Loucy (cell line): ENCODE results near the gene ADAMTS8.

Source experiments
- H2AFZ ChIP-seq: fragments of 200-600 bp; sonication (generic); 2 replicates; pipeline ENCODE4 v1.6.0; 2016; ENCODE audit warnings: antibody characterized with exemption, mild to moderate bottlenecking, low read length, moderate library complexity
- H3F3A ChIP-seq: fragments of 200-600 bp; 2 replicates; pipeline ENCODE4 v1.6.0; 2016; ENCODE audit warnings: antibody characterized with exemption, low read depth, mild to moderate bottlenecking
- H3K27me3 ChIP-seq: fragments of 200-600 bp; sonication (generic); 2 replicates; pipeline ENCODE4 v1.6.1; 2014; ENCODE audit warnings: low read length, mild to moderate bottlenecking; ENCODE audit not compliant: insufficient read depth, poor library complexity, severe bottlenecking
- H3K36me3 ChIP-seq: fragments of 200-600 bp; sonication (generic); 2 replicates; pipeline ENCODE4 v1.6.1; 2016; ENCODE audit warnings: low read length; ENCODE audit not compliant: insufficient read depth
- H3K4me1 ChIP-seq: fragments of 200-600 bp; sonication (generic); 2 replicates; pipeline ENCODE4 v1.5.1; 2014; ENCODE audit warnings: low read length, mild to moderate bottlenecking; ENCODE audit not compliant: insufficient read depth, poor library complexity, severe bottlenecking
- H3K4me2 ChIP-seq: fragments of 200-600 bp; sonication (generic); 2 replicates; pipeline ENCODE4 v1.6.0; 2014; ENCODE audit warnings: antibody characterized with exemption, low read length, low read depth, mild to moderate bottlenecking; ENCODE audit not compliant: poor library complexity, severe bottlenecking
- H3K4me3 ChIP-seq: fragments of 200-600 bp; sonication (generic); 2 replicates; pipeline ENCODE4 v1.5.1; 2014; ENCODE audit warnings: low read length, mild to moderate bottlenecking, mixed read lengths; ENCODE audit not compliant: poor library complexity, severe bottlenecking
- H3K79me2 ChIP-seq: fragments of 200-600 bp; sonication (generic); 2 replicates; pipeline ENCODE4 v1.6.1; 2014; ENCODE audit warnings: low read length; ENCODE audit not compliant: insufficient read depth
- H3K9ac ChIP-seq: fragments of 200-600 bp; sonication (generic); 2 replicates; pipeline ENCODE4 v1.6.0; 2014; ENCODE audit warnings: mild to moderate bottlenecking, low read depth, low read length, moderate library complexity; ENCODE audit not compliant: poor library complexity, severe bottlenecking
- H3K9me2 ChIP-seq: fragments of 200-600 bp; sonication (generic); replicated peaks from 2 replicates; pipeline ENCODE4 v1.6.1; 2016; ENCODE audit warnings: low read depth, low read length, mixed read lengths
- H3K9me3 ChIP-seq: fragments of 200-600 bp; sonication (generic); 2 replicates; pipeline ENCODE4 v1.6.1; 2014; ENCODE audit warnings: mild to moderate bottlenecking, antibody characterized with exemption, low read length, low read depth; ENCODE audit not compliant: insufficient read depth
- H4K20me1 ChIP-seq: fragments of 200-600 bp; sonication (generic); 2 replicates; pipeline ENCODE4 v1.6.0; 2014; ENCODE audit warnings: antibody characterized with exemption, low read length, mild to moderate bottlenecking; ENCODE audit not compliant: insufficient read depth, poor library complexity, severe bottlenecking
- CTCF ChIP-seq: fragments of 200-600 bp; sonication (generic); conservative IDR thresholded peaks from 2 replicates; pipeline ENCODE4 v1.5.1; 2014; ENCODE audit warnings: mild to moderate bottlenecking, antibody characterized with exemption, low read length
- EZH2phosphoT487 ChIP-seq: fragments of 200-600 bp; IDR thresholded peaks from 2 replicates; pipeline ENCODE4 v1.6.1; 2018; ENCODE audit warnings: antibody characterized with exemption, mild to moderate bottlenecking, moderate library complexity, borderline replicate concordance

ADAMTS8 gene

DNA sequence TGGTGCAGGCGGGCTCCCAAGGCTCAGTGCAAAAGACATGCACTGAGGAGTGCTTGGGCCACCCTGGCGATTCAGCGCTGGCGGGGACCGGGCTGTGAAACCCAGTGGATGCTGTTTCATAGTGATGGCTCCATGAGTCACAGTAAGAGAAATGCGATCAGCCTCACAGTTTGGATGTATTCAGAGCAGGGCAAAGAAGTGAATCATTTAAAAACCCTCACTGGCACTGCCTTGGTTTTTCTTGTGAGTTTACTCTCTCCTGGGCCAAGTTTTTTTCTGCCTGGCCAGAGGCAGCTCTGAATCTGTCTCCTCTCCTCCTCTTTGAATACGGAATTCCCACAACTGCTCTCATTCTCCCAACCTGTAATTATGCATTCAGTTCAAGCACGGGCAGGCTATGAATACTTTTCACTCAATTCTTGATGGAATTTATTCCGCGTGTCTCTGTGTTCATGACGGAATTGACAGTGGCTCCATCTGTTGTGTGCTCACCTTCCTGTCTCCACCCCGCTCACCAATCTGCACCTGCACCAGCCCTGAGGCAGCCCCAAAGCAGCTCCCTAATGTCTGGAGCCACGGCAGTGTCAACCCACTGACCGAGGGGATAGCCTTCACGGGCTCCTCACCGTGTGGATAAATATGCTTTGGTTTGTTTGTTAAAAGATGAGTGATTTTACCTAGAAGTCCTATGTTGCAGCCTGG, 14.9 kb downstream of the ADAMTS8 start:
- Histone ChIP-seq H3F3A (no peaks in the 10 kb centered on the region), H4K20me1 (no peaks in the 10 kb centered on the region), H2AFZ (no peak overlapping the region), H3K27me3 (no peaks in the 10 kb centered on the region), H3K9me2 (no peaks in the 10 kb centered on the region), H3K4me2 (no peak overlapping the region), H3K9ac (no peak overlapping the region), H3K9me3 (no peaks in the 10 kb centered on the region), H3K36me3 (no peaks in the 10 kb centered on the region), H3K79me2 (no peaks in the 10 kb centered on the region), H3K4me3 (no peak overlapping the region), H3K4me1 (no peaks in the 10 kb centered on the region)
- no peak for TF ChIP-seq CTCF
- no peak for TF ChIP-seq EZH2phosphoT487

- H3K9me2 ChIP-seq = no peaks in the 10 kb centered on the region
Observed at GRCh38 chr11:130411223-130411622, 17.2 kb downstream of the ADAMTS8 start.

DNA sequence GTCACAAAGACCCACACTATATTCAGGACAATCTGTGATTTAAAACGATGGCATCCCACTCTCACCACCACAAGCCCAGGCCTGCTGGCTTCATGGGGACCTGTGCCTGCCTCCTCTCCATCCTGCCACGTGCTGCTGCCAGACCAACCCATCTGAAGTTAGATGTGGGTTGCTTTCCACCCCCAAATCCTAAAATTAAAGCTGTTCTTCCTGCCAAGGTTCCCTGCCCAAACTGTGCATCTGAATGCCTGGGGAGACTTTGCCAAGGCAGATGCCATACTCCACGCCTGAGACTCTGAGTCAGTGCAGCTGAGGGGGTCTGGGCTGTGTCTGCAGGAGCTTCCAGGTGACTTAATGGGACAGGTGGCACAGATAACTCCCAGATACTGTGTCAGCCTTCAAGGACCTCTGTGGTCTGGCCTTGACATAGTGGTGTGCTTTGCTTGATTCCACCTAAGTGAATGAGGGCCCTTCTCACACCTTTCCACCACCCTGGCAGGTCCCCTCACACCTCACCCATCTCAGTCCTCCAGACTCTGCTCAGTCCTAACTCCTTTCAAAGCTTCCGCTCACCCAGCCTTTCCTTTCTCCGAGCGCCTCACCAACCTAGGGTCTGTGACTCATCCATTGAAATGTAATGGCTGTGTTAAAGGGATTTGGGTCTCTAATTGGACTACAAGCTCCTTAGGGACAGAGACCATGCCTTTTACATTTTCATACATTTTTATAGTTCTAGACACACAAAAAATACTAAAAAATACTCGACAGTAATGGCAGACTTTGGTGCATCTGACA, 18.6 kb downstream of the ADAMTS8 start:
- Histone ChIP-seq H3K36me3 (no peaks in the 10 kb centered on the region), H3K4me2 (no peak overlapping the region), H3K9ac (no peak overlapping the region), H3K4me1 (no peaks in the 10 kb centered on the region), H3K4me3 (no peak overlapping the region), H4K20me1 (no peaks in the 10 kb centered on the region), H3F3A (no peaks in the 10 kb centered on the region), H3K9me3 (no peaks in the 10 kb centered on the region), H3K79me2 (no peaks in the 10 kb centered on the region), H2AFZ (no peak overlapping the region), H3K9me2 (no peaks in the 10 kb centered on the region), H3K27me3 (no peaks in the 10 kb centered on the region)
- TF ChIP-seq CTCF (no peak), EZH2phosphoT487 (no peak)

More at GRCh38 chr11:130411223-130411622, 17.2 kb downstream of the ADAMTS8 start:
- H3K27me3 ChIP-seq = no peaks in the 10 kb centered on the region
- H3K9me3 ChIP-seq = no peaks in the 10 kb centered on the region
- H3K4me3 ChIP-seq = no peak overlapping the region
- no peaks in the 10 kb centered on the region for H3F3A ChIP-seq
- H3K9ac ChIP-seq = no peak overlapping the region
- no peaks in the 10 kb centered on the region for H3K36me3 ChIP-seq
- H4K20me1 ChIP-seq = no peaks in the 10 kb centered on the region
- H3K79me2 ChIP-seq = no peaks in the 10 kb centered on the region
- TF ChIP-seq CTCF = no peak
- TF ChIP-seq EZH2phosphoT487 = no peak
- no peak overlapping the region for H2AFZ ChIP-seq
- H3K4me2 ChIP-seq = no peak overlapping the region
- H3K4me1 ChIP-seq = no peaks in the 10 kb centered on the region
